ENCODE measurements around the gene LOXHD1.

GRCh38 chr18:46625069-46625468 is 32.0 kb downstream of the LOXHD1 start:
- no peak for TF ChIP-seq POLR2A (IDR thresholded peaks at IDR 0.05)
- no peak for TF ChIP-seq CTCF (IDR thresholded peaks at IDR 0.05)

All from uterus (tissue), 2 donors.